ENCODE measurements around the gene ROBO1.
"Not testable (repeated sequence)": the region's sequence is repeated elsewhere in the genome, so short reads cannot be mapped to it uniquely, and the experiment has no call there.

Gene ROBO1

DNA sequence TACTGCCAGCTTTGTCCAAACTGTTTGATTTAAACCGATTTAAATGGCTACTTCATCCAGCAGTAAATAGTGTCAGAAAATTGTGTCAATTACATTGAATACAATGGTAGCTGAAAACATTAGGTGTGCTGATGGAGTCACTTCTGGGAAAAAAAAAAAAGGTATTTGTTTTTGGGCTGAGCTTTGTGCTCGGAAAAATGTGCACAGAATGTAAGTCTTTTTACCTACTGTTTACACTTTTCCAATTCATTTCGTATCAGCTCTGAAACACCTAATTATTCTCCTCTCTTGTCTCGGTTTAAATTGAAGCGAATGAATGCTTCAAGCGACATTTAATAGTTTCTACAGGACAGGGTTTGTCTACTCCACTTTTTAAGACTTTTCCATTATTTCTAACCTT lies 1078.4 kb downstream of the ROBO1 start:
- Mint-ChIP-seq H3K4me1 (no peaks in the 10 kb centered on the region), H3K4me3 (no peak overlapping the region), H3K36me3 (no peaks in the 10 kb centered on the region), H3K9me3 (peaks cover 9% of the 10 kb centered on the region), H3K27ac (no peak overlapping the region)
- DNase-seq (ENCODE audit: low spot score in 2 of 2) (no peak), ATAC-seq (no peak)

DNA sequence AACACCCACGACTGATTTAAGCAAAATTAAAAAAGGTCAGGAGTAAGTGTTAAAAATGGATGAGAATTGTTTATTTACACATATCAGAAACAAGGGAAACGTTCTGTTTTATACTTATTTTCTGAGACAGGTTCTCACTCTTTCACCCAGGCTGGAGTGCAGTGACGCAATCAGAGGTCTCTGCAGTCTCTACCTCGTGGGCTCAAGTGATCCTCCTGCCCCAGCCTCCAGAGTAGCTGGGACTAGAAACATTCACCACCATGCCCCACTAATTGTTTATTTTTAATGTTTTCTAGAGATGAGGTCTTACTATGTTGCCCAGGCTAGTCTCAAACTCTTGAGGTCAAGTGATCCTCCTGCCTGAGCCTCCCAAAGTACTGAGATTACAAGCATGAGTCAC lies 1080.3 kb downstream of the ROBO1 start:
- no peaks in the 10 kb centered on the region for H3K4me1 Mint-ChIP-seq
- no peak overlapping the region for H3K27ac Mint-ChIP-seq
- no peak overlapping the region for H3K4me3 Mint-ChIP-seq
- H3K36me3 Mint-ChIP-seq: no peaks in the 10 kb centered on the region
- DNase-seq (ENCODE audit: low spot score in 2 of 2) (no peak), ATAC-seq (no peak)
- peaks cover 11% of the 10 kb centered on the region for H3K9me3 Mint-ChIP-seq

DNA sequence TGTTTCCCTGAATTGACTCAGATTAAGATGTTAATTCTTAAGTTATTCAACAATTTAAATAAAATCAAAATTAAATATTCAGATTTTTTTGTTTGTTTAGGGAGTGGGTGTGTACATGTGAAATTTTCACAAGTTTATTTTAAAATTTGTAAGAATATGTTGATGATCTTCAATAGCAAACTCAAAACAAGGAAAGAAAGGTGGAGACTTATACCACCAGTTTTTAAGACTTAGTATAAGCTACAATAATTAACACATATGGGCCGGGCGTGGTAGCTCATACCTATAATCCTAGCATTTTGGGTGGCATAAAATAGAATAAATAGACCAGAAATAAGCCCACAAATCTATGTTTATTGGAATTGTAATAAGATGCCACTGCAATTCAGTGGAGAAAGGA lies 1084.5 kb downstream of the ROBO1 start:
- H3K4me1 Mint-ChIP-seq: no peaks in the 10 kb centered on the region
- no peaks in the 10 kb centered on the region for H3K36me3 Mint-ChIP-seq
- H3K27ac Mint-ChIP-seq: no peak overlapping the region
- DNase-seq (ENCODE audit: low spot score in 2 of 2): no peak
- H3K9me3 Mint-ChIP-seq: peaks cover 5% of the 10 kb centered on the region
- no peak for ATAC-seq
- H3K4me3 Mint-ChIP-seq: no peak overlapping the region

DNA sequence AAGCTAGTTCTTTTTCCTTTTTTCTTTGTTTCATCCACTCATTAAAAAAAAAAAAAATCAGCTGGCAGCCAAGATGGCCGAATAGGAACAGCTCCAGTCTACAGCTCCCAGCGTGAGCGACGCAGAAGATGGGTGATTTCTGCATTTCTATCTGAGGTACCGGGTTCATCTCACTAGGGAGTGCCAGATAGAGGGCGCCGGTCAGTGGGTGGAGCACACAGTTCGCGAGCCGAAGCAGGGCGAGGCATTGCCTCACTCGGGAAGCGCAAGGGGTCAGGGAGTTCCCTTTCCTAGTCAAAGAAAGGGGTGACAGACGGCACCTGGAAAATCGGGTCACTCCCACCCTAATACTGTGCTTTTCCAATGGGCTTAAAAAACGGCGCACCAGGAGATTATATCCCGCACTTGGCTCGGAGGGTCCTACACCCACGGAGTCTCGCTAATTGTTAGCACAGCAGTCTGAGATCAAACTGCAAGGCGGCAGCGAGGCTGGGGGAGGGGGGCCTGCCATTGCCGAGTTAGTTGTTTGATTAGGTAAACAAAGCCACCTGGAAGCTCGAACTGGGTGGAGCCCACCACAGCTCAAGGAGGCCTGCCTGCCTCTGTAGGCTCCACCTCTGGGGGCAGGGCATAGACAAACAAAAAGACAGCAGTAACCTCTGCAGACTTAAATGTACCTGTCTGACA lies 1092.5 kb downstream of the ROBO1 start:
- H3K27ac Mint-ChIP-seq; H3K9me3 Mint-ChIP-seq; H3K36me3 Mint-ChIP-seq; DNase-seq (ENCODE audit: low spot score in 2 of 2); ATAC-seq; H3K4me1 Mint-ChIP-seq; H3K4me3 Mint-ChIP-seq: not testable (repeated sequence)

DNA sequence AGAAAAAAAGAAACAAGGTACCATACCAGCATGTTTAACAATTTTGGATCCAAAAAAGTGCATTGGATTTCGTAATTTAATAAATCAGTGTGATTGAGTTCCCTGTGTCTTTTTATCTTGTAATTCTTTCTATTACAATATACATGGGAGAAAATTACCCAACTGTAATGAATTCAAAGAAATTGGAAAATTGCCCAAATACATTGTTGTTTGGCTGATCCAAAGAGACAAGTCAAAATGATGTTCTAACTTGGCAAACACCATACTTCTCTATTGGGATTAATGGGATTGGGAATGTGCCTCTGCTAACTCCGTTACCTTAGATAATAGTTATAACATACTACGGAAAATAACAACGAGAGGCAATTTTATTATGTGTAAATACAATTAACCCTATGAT lies 1097.1 kb downstream of the ROBO1 start:
- Mint-ChIP-seq H3K9me3 (peaks cover 6% of the 10 kb centered on the region), H3K4me3 (no peak overlapping the region), H3K36me3 (no peaks in the 10 kb centered on the region), H3K4me1 (no peaks in the 10 kb centered on the region), H3K27ac (no peak overlapping the region)
- DNase-seq (ENCODE audit: low spot score in 2 of 2) (no peak), ATAC-seq (no peak)

DNA sequence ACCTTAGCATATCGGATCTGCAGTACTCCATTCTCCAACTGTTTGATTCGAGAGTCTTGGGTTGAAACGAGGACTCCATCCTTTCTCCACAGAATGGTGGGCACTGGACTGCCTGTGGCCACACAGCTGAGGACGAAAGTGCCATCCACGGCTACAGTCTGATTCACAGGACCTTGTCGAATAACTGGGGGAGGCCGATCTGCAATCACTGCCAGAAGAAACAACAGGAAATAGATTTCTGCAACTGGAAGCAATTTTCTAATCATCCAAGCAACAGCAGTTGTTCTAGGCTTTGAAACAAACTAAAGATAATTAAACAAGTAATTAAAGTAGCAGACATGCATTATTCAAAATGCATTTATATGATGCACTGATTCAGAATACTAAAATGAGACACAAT lies 1097.7 kb downstream of the ROBO1 start:
- Mint-ChIP-seq H3K36me3 (no peaks in the 10 kb centered on the region), H3K27ac (no peak overlapping the region), H3K9me3 (peaks cover 10% of the 10 kb centered on the region), H3K4me3 (no peak overlapping the region), H3K4me1 (no peaks in the 10 kb centered on the region)
- no peak for DNase-seq (ENCODE audit: low spot score in 2 of 2)
- ATAC-seq: no peak

DNA sequence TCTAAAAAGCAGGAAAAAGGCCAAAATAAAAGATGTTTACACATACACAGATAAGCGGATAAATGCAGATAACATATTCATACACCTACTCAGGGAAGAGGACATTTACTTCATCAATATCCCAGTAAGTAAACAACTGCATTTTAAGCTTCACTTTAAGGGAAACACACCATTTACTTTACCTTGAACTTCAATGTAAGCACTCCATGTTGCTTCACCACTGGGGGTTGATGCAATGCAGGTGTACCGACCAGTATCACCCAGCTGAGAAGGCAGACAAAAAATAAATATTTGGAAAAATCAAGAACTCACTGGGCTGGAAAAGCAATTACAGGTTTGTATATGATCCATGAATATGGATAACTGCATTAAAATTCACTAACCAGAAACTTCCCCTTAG lies 1099.5 kb downstream of the ROBO1 start:
- ATAC-seq: no peak
- DNase-seq (ENCODE audit: low spot score in 2 of 2): no peak
- H3K4me3 Mint-ChIP-seq: no peak overlapping the region
- no peak overlapping the region for H3K27ac Mint-ChIP-seq
- peaks cover 21% of the 10 kb centered on the region for H3K9me3 Mint-ChIP-seq
- no peaks in the 10 kb centered on the region for H3K36me3 Mint-ChIP-seq
- no peaks in the 10 kb centered on the region for H3K4me1 Mint-ChIP-seq

- H3K36me3 Mint-ChIP-seq: no peaks in the 10 kb centered on the region
- no peak overlapping the region for H3K27ac Mint-ChIP-seq
- no peak for ATAC-seq
- no peak for DNase-seq (ENCODE audit: low spot score in 2 of 2)
- H3K4me3 Mint-ChIP-seq: no peak overlapping the region
- no peaks in the 10 kb centered on the region for H3K4me1 Mint-ChIP-seq
- peaks cover 29% of the 10 kb centered on the region for H3K9me3 Mint-ChIP-seq
Measured at GRCh38 chr3:78666470-78666800, 1101.4 kb downstream of the ROBO1 start.

DNA sequence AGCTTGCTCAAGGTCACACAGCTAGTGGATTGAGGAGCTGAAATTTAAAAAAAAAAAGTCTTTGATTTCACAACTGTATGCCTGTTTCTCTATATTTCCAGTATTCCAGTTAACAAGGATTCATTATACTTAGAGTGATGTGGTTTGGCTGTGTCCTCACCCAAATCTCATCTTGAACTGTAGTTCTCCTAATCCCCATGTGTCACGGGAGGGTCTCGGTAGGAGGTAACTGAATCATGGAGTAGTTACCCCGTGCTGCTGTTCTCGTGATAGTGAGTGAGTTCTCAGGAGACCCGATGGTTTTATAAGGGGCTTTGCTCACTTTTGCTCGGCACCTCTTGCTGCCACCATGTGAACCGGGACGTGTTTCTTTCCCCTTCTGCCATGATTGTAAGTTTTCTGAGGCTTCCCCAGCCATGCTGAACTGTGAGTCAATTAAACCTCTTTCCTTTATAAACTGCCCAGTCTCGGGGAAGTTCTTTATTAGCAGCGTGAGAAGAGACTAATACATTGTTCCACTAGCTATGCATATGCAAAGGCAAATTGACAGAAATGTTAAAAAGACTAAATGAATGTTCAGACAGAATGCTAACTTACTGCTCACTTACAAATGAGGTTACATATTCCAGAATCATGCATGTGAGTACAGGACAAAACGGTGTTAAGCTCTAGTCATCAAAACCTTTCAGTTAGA lies 1101.9 kb downstream of the ROBO1 start:
- ATAC-seq: no peak
- peaks cover 29% of the 10 kb centered on the region for H3K9me3 Mint-ChIP-seq
- H3K36me3 Mint-ChIP-seq: no peaks in the 10 kb centered on the region
- no peak for DNase-seq (ENCODE audit: low spot score in 2 of 2)
- no peaks in the 10 kb centered on the region for H3K4me1 Mint-ChIP-seq
- no peak overlapping the region for H3K27ac Mint-ChIP-seq
- no peak overlapping the region for H3K4me3 Mint-ChIP-seq

DNA sequence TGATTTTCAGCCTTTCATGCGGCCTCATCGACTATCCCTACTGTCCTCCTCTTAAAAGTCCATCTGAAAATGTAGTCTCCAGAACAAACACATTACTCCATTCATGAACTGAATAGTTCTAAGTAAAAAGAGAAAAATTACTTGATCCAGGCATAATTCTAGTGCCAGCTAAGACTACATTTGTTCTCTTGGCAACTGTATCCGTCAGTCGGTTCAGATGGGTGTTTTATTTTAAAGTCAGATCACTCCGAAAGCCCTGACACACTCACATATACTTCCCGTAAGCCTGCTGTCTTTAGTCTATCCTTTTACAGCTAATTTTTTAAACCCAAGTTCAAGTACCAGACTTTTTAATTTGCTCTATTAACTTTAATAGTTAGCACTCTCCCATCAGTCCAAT lies 1102.7 kb downstream of the ROBO1 start:
- no peaks in the 10 kb centered on the region for H3K36me3 Mint-ChIP-seq
- peaks cover 29% of the 10 kb centered on the region for H3K9me3 Mint-ChIP-seq
- DNase-seq (ENCODE audit: low spot score in 2 of 2) (no peak), ATAC-seq (no peak)
- no peak overlapping the region for H3K27ac Mint-ChIP-seq
- H3K4me1 Mint-ChIP-seq: no peaks in the 10 kb centered on the region
- no peak overlapping the region for H3K4me3 Mint-ChIP-seq

- ATAC-seq: no peak
- peaks cover 26% of the 10 kb centered on the region for H3K9me3 Mint-ChIP-seq
- DNase-seq (ENCODE audit: low spot score in 2 of 2): no peak
Measured at GRCh38 chr3:78660957-78661356, 1106.8 kb downstream of the ROBO1 start.

GRCh38 chr3:78659386-78659987 lies 1108.3 kb downstream of the ROBO1 start:
- H3K36me3 Mint-ChIP-seq: no peaks in the 10 kb centered on the region
- no peak overlapping the region for H3K4me3 Mint-ChIP-seq
- DNase-seq (ENCODE audit: low spot score in 2 of 2) (no peak), ATAC-seq (no peak)
- no peak overlapping the region for H3K27ac Mint-ChIP-seq
- H3K4me1 Mint-ChIP-seq: no peaks in the 10 kb centered on the region
- H3K9me3 Mint-ChIP-seq: peaks cover 16% of the 10 kb centered on the region

More at GRCh38 chr3:78660957-78661356, 1106.8 kb downstream of the ROBO1 start:
- no peak overlapping the region for H3K27ac Mint-ChIP-seq
- H3K4me1 Mint-ChIP-seq: no peaks in the 10 kb centered on the region
- H3K4me3 Mint-ChIP-seq: no peak overlapping the region
- no peaks in the 10 kb centered on the region for H3K36me3 Mint-ChIP-seq

- Mint-ChIP-seq H3K36me3 (no peaks in the 10 kb centered on the region), H3K4me1 (no peaks in the 10 kb centered on the region), H3K9me3 (peaks cover 10% of the 10 kb centered on the region), H3K27ac (no peak overlapping the region), H3K4me3 (no peak overlapping the region)
- no peak for ATAC-seq
- no peak for DNase-seq (ENCODE audit: low spot score in 2 of 2)
Measured at GRCh38 chr3:78647726-78648125, 1120.1 kb downstream of the ROBO1 start.

GRCh38 chr3:78645628-78646310 lies 1122.0 kb downstream of the ROBO1 start:
- ATAC-seq: no peak
- Mint-ChIP-seq H3K4me1 (no peaks in the 10 kb centered on the region), H3K4me3 (no peak overlapping the region), H3K27ac (no peak overlapping the region), H3K36me3 (no peaks in the 10 kb centered on the region), H3K9me3 (peaks cover 15% of the 10 kb centered on the region)
- DNase-seq (ENCODE audit: low spot score in 2 of 2): no peak

GRCh38 chr3:78644847-78645246 lies 1123.0 kb downstream of the ROBO1 start:
- no peaks in the 10 kb centered on the region for H3K4me1 Mint-ChIP-seq
- peaks cover 15% of the 10 kb centered on the region for H3K9me3 Mint-ChIP-seq
- DNase-seq (ENCODE audit: low spot score in 2 of 2): no peak
- H3K27ac Mint-ChIP-seq: no peak overlapping the region
- no peaks in the 10 kb centered on the region for H3K36me3 Mint-ChIP-seq
- H3K4me3 Mint-ChIP-seq: no peak overlapping the region
- no peak for ATAC-seq
